ENCODE results near the gene NAPEPLD.

The NAPEPLD gene

DNA sequence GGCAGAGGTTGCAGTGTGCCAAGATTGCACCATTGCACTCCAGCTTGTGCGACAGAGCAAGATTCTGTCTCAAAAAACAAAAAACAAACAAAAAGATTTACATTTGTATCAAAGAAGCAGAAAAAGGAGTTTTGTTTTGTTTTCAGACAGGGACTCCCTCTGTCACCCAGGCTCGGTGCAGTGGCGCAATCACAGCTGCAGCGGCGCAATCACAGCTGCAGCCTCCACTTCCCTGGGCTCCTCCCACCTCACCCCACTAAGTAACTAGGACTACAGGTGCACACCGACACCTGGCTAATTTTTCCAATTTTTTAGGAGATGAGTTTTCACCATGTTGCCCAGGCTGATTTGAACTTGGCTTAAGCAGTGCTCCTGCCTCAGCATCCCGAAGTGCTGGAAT is 72.1 kb downstream of the NAPEPLD start:
- DNase-seq (ENCODE audit: low read depth): no peak
- TF ChIP-seq, protein P1, sequence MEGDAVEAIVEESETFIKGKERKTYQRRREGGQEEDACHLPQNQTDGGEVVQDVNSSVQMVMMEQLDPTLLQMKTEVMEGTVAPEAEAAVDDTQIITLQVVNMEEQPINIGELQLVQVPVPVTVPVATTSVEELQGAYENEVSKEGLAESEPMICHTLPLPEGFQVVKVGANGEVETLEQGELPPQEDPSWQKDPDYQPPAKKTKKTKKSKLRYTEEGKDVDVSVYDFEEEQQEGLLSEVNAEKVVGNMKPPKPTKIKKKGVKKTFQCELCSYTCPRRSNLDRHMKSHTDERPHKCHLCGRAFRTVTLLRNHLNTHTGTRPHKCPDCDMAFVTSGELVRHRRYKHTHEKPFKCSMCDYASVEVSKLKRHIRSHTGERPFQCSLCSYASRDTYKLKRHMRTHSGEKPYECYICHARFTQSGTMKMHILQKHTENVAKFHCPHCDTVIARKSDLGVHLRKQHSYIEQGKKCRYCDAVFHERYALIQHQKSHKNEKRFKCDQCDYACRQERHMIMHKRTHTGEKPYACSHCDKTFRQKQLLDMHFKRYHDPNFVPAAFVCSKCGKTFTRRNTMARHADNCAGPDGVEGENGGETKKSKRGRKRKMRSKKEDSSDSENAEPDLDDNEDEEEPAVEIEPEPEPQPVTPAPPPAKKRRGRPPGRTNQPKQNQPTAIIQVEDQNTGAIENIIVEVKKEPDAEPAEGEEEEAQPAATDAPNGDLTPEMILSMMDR (IDR thresholded peaks at IDR 0.05; ENCODE audit: insufficient read depth, low read depth, low read length, missing control alignments): no peak
- H3K4me3 ChIP-seq (ENCODE audit: low read depth, low read length): no peak overlapping the region

DNA sequence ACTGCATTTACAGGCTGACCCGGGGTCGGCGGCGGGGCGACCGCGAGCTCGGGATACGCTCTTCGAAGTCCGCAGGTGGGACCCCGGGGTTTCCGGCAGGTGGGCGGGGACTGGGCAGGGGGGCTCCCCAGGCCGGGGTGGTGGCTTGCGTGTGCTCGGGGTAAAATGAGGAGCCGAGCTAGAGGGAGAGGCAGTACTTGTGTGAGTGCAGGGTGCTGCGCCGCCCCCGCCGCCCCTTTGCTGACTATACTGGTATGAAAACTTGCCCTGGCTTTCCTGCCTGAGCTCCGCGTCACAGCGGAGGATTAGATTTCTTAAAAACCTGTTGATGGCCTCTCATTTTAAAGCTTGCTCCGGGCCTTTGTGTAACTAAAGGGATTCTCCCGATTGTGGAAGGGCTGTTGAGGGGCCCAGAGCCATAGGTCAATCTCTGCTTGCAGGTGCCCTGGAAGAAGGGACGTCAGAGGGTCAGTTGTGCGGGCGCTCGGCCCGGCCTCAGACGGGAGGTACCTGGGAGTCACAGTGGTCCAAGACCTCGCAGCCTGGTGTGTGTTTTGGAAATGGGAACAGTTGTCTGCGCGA is 73.5 kb downstream of the NAPEPLD start:
- DNase-seq (ENCODE audit: low read depth): peak; percentile 83
- TF ChIP-seq, protein P1 (IDR thresholded peaks at IDR 0.05; ENCODE audit: insufficient read depth, low read depth, low read length, missing control alignments): no peak
- peak overlapping the region; percentile 73 for H3K4me3 ChIP-seq (ENCODE audit: low read depth, low read length)

DNA sequence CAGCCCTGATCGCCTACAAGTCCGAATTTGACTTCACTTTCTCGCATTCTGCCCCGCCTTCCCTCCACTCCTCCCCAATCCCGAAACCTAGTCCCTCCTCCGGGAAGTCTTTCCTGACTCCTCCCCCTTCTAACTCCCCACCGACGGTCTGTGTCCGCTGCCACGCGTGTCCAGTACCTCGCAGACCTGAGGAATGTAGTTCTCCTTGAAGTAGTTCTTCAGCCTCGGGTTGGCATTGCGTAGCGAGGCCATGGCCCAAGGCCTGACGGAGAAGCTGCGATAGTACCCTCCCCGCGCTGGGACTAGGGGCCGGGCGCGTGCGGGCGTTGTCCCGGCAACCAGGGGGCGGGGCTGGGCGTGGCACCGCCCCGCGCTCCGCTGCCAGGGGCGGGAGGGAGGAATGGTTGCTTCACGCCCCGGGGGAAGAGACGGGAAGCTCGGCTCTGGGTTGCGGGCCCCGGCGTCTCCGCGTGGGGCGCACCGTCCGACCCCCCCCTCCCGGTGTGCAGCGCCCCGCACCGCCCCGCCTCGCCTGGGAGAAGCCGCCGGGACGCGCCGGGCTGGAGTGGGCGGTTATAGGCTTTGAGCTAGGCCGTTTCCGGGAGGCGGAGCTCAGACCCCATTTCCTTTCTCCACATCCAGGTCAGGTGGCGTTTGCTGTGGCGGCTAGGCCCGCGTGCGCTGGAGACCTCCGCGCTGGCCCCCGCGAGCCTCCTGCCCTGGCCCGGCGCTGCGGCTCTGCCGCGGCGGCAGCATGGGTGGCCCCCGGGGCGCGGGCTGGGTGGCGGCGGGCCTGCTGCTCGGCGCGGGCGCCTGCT is 74.2 kb downstream of the NAPEPLD start, which contains the start of the genes ARMC10 and FBXL13:
TSS of gene ARMC10 (plus strand) at position 622 of the 818 bp plus-strand sequence. CDS start at position 755, 133 bp downstream.
TSS of gene FBXL13 (minus strand) at position 278 of the 818 bp plus-strand sequence.
- TF ChIP-seq, protein P1 (IDR thresholded peaks at IDR 0.05; ENCODE audit: insufficient read depth, low read depth, low read length, missing control alignments): no peak

DNA sequence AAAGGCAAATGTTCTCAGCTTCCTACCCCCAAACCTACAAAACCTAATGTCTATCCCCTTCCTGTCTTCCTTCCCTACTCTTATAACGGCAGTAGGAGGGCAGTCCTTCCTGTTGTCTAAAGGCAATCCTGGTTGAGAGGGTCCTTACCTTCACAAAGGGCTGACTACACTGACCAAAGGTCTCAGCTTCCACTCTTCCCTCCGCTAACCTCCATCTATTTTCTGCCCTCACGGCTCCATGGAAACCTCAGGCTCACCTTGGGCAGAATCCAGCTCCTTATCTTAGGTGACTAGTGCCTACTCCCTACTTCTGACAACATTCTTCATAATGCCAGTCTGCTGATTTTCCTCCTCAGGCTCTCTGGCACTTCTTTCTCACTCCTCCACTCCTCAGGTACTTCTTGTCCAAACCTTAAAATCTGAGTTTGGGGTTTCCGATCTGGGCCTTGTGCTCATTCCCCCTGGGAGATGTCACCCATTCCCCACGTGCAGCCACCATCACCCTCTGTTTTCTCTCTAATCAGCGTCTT is 74.8 kb downstream of the NAPEPLD start:
- TF ChIP-seq, protein P1 (IDR thresholded peaks at IDR 0.05; ENCODE audit: insufficient read depth, low read depth, low read length, missing control alignments): no peak
- peak overlapping the region; percentile 73 for H3K4me3 ChIP-seq (ENCODE audit: low read depth, low read length)
- no peak for DNase-seq (ENCODE audit: low read depth)

More for the DNA sequence above, 74.2 kb downstream of the NAPEPLD start, which contains the start of the genes ARMC10 and FBXL13:
- DNase-seq (ENCODE audit: low read depth): peak; percentile 93
- peak within 1 kb of the TSS; percentile 73 for H3K4me3 ChIP-seq (ENCODE audit: low read depth, low read length)

DNA sequence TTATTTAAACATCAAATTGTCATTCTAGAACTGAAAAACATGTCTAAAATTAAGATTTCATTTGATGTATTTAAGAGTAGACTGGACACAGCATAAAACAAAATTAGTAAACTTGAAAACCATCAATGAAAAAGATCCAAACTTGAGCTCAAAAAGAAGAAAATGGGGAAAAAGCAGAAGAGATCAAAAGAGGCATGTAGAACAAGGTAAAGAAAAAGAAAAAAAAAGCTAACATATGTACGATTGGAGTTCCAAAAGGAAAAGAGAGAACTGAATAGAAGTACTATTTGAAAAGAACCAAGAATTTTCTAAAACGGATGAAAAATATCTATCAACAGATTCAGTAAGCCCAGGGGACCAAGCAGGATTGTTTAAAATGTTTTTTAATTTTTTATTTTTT is 77.9 kb downstream of the NAPEPLD start:
- TF ChIP-seq, protein P1 (IDR thresholded peaks at IDR 0.05; ENCODE audit: insufficient read depth, low read depth, low read length, missing control alignments): no peak
- H3K4me3 ChIP-seq (ENCODE audit: low read depth, low read length): no peak overlapping the region
- no peak for DNase-seq (ENCODE audit: low read depth)

DNA sequence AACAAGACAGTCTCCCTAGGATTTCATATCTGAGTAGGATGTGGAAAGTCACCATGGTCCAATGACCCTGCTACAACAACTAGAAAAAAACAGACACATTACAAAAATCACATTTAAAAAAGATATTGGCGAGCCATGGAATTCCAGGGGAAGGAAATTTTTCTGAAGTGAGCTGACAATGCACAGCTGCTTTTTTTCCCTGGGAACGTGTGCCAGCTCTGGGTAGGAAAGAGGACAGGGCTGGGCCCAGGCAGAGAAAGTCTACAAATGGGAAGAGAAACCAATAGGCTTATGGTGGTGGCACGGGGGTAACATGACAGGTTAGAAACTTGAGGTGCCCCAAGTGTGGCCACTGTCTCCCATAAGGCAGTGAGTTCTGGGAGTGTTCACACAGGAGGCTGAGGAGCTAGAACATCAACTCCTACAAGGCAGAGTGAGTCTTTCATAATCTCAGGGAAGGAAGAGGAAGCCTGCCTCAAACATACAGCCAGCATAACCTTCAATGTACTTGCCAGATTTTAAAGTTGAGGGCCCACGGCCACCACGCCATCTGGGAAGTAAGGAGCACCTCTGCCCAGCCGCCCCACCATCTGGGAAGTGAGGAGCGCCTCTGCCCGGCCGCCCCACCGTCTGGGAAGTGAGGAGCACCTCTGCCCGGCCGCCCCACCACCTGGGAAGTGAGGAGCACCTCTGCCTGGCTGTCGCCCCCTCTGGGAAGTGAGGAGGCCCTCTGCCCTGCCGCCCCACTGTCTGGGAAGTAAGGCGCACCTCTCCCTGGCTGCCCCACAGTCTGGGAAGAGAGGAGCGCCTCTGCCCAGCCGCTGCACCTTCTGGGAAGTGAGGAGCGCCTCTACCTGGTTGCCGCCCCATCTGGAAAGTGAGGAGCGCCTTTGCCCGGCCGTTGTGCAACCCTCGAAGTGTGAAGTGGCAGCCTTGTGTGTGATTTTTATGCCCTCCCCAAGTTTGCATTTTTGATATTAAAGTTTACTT is 80.2 kb downstream of the NAPEPLD start:
- DNase-seq (ENCODE audit: low read depth): no peak
- H3K4me3 ChIP-seq (ENCODE audit: low read depth, low read length): no peak overlapping the region
- TF ChIP-seq, protein P1 (IDR thresholded peaks at IDR 0.05; ENCODE audit: insufficient read depth, low read depth, low read length, missing control alignments): no peak
